Measurements from ENCODE around the gene CCDC40.
"Not testable (repeated sequence)": the region's sequence is repeated elsewhere in the genome, so short reads cannot be mapped to it uniquely, and the experiment has no call there.

The CCDC40 gene

GRCh38 chr17:80086081-80086480, 49.6 kb downstream of the CCDC40 start:
- DNase-seq = no peak

GRCh38 chr17:80086616-80087015, 50.2 kb downstream of the CCDC40 start:
- DNase-seq = no peak

GRCh38 chr17:80087346-80088265, 51.2 kb downstream of the CCDC40 start:
- DNase-seq = no peak

- no peak for DNase-seq
These were observed 53.3 kb downstream of the CCDC40 start for GRCh38 chr17:80089762-80090161.

- DNase-seq = not testable (repeated sequence)
These were observed 53.7 kb downstream of the CCDC40 start for GRCh38 chr17:80090164-80090563.

- DNase-seq = no peak
These were observed 54.9 kb downstream of the CCDC40 start for GRCh38 chr17:80091376-80091775.

- DNase-seq = no peak
These were observed 56.5 kb downstream of the CCDC40 start for GRCh38 chr17:80092959-80093358.

- DNase-seq = no peak
These were observed 58.8 kb downstream of the CCDC40 start for GRCh38 chr17:80095038-80095843.

- no peak for DNase-seq
These were observed 59.5 kb downstream of the CCDC40 start for GRCh38 chr17:80095844-80096475.

- DNase-seq = no peak
These were observed 60.1 kb downstream of the CCDC40 start for GRCh38 chr17:80096561-80097021.

- DNase-seq = no peak
These were observed 60.7 kb downstream of the CCDC40 start for GRCh38 chr17:80097127-80097621.

GRCh38 chr17:80097844-80098691, 61.6 kb downstream of the CCDC40 start:
- DNase-seq = no peak

GRCh38 chr17:80099291-80100034, 63.0 kb downstream of the CCDC40 start:
- DNase-seq = no peak

- no peak for DNase-seq
These were observed 63.5 kb downstream of the CCDC40 start for GRCh38 chr17:80100035-80100323.

GRCh38 chr17:80101011-80101945, 64.8 kb downstream of the CCDC40 start, which contains the start of gene GAA:
GAA (plus strand) TSS chr17:80101581; CDS start chr17:80104587, 3,006 bp downstream.
- peak; percentile 78 for DNase-seq

GRCh38 chr17:80101946-80102663, 65.7 kb downstream of the CCDC40 start:
- DNase-seq = no peak

GRCh38 chr17:80102664-80103448, 66.4 kb downstream of the CCDC40 start:
- DNase-seq = no peak

GRCh38 chr17:80103449-80104085, 67.1 kb downstream of the CCDC40 start:
- DNase-seq = no peak

Data from stimulated activated naive CD4-positive, alpha-beta T cell treated with Interleukin-2 at 50 U/mL for 16 hours (primary cell).